CD4-positive, alpha-beta T cell treated with Interleukin-12 subunit alpha and Interleukin-12 subunit beta, for 1 hour (primary cell): ENCODE measurements around the gene PON3.
A peak's percentile ranks its signal among the peaks of the same experiment; 100 is the strongest.

Experiments used
- DNase-seq: peaks from one replicate; pipeline ENCODE4 v3.0.0-alpha.2; 2020

The PON3 gene

GRCh38 chr7:95338832-95339231 lies 57.3 kb downstream of the PON3 start:
- DNase-seq: no peak

- DNase-seq: no peak
These were observed 61.1 kb downstream of the PON3 start for GRCh38 chr7:95335093-95335492.

GRCh38 chr7:95334447-95334846 lies 61.7 kb downstream of the PON3 start:
- DNase-seq: no peak

GRCh38 chr7:95330961-95331337 lies 65.2 kb downstream of the PON3 start:
- DNase-seq: no peak

GRCh38 chr7:95330204-95330960 lies 65.8 kb downstream of the PON3 start:
- DNase-seq: peak; percentile 36

GRCh38 chr7:95327356-95327755 lies 68.8 kb downstream of the PON3 start:
- no peak for DNase-seq

- no peak for DNase-seq
These were observed 71.7 kb downstream of the PON3 start, which contains the start of gene PON1 for GRCh38 chr7:95324431-95324830. TSS of gene PON1 (minus strand) at chr7:95324532. CDS start at chr7:95324475, 57 bp downstream.

- no peak for DNase-seq
These were observed 72.6 kb downstream of the PON3 start for GRCh38 chr7:95323410-95324129.

- no peak for DNase-seq
These were observed 73.3 kb downstream of the PON3 start for GRCh38 chr7:95322854-95323253.

- no peak for DNase-seq
These were observed 73.8 kb downstream of the PON3 start for GRCh38 chr7:95322396-95322795.

GRCh38 chr7:95321720-95322119 lies 74.5 kb downstream of the PON3 start:
- DNase-seq: no peak

GRCh38 chr7:95320651-95321050 lies 75.5 kb downstream of the PON3 start:
- no peak for DNase-seq

GRCh38 chr7:95319570-95319969 lies 76.6 kb downstream of the PON3 start:
- DNase-seq: no peak

GRCh38 chr7:95318501-95319100 lies 77.6 kb downstream of the PON3 start:
- no peak for DNase-seq

- DNase-seq: no peak
These were observed 78.2 kb downstream of the PON3 start for GRCh38 chr7:95317966-95318365.

GRCh38 chr7:95317546-95317945 lies 78.6 kb downstream of the PON3 start:
- no peak for DNase-seq

GRCh38 chr7:95316588-95316987 lies 79.6 kb downstream of the PON3 start:
- DNase-seq: no peak

GRCh38 chr7:95312561-95312960 lies 83.6 kb downstream of the PON3 start:
- DNase-seq: no peak

- DNase-seq: no peak
These were observed 84.8 kb downstream of the PON3 start for GRCh38 chr7:95311389-95311788.

- DNase-seq: no peak
These were observed 86.2 kb downstream of the PON3 start for GRCh38 chr7:95309951-95310350.
